NK-92 (cell line): ENCODE measurements around the gene ERCC4.

Experiments
- DNase-seq: peaks from one replicate; lab custom pipeline; 2025; ENCODE audit not compliant: unreplicated experiment; lab: John Stamatoyannopoulos, UW

The ERCC4 gene

GRCh38 chr16:13909872-13910303 lies 10.1 kb upstream of the ERCC4 start:
- DNase-seq: no peak

GRCh38 chr16:13911306-13911705 lies 8.6 kb upstream of the ERCC4 start:
- DNase-seq: no peak

- no peak for DNase-seq
These were observed 8.1 kb upstream of the ERCC4 start for GRCh38 chr16:13911871-13912270.

GRCh38 chr16:13912891-13913290 lies 7.1 kb upstream of the ERCC4 start:
- DNase-seq: no peak

DNA sequence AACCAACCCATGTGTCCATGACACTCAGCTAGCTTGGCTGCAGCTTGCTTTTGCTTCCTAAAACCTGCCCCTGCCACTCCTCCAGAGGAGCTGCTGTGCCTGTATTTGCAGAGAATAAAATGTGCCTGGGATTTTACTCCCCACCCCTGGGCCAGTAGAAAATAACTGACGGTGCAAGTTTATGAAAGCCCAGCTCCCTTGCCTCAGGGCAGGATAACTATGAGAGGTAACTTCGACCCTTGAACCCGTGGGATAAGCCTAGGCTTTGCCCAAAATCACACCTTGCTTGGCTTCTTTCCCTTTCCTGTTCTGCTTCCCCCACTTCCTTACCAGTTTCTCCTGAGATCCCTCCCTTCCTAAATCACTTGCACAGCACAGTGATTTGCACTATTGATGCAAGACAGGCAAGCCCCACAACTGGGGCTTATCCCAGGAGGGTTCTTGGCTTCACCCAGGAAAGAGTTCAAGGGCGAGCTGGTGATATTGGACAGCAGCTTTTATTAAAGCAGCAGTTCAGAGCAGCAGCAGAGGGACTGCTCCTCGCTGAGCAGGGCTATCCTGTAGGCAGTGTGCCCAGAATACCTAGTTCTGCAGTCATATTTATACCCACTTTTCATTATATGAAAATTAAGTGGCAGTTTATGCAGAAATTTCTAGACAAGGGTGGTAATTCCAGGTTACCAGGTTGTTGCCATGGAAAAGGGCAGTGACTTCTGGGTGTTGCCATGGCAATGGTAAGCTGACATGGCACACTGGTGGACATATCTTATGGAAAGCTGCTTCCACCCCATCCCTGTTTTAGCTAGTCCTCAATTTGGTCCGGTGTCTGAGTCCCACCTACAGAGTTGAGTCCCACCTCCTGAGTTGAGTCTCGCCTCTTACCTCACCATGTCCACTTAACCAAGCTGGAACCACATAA lies 6.3 kb upstream of the ERCC4 start:
- DNase-seq: no peak

DNA sequence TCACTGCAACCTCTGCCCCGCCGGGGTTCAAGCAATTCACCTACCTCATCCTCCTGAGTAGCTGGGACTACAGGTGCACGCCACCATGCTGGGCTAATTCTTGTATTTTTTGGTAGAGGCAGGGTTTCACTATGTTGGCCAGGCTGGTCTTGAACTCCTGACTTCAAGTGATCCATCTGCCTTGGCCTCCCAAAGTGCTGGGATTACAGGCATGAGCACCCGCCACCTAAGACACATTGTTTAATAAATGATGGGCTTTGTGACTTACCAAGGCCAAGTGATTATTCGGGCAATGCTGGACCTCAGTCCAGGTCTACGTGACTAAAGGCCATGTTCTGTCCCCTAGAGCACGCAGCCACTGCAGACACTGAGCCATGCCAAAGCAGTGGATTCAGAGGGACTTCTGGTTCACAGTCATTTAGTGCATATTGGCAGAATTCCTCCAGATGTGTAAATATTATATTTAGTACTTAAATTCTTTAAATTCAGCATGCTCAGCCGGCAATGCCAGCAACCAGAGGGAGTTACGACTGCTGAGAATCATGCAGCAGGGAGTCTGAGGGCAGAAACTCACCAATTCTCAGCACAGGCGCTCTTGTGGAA lies 4.8 kb upstream of the ERCC4 start:
- DNase-seq: no peak

DNA sequence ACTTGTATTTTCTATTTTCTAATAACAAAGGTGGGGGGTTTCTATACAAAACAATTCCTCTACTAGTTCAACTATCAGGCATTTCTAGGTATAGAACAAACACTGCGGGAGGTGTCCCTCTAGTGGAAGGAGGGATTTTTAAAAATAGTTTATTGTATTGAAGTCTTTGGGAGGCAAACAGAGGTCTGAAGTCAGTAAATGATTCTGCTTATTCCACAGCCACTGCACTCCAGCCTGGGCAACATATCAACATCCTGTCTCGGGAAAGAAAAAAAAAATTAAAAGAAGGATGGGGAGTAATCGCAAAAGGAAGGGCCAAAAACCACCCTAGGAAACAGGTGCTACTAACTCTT lies 648 bp upstream of the ERCC4 start:
- no peak for DNase-seq

DNA sequence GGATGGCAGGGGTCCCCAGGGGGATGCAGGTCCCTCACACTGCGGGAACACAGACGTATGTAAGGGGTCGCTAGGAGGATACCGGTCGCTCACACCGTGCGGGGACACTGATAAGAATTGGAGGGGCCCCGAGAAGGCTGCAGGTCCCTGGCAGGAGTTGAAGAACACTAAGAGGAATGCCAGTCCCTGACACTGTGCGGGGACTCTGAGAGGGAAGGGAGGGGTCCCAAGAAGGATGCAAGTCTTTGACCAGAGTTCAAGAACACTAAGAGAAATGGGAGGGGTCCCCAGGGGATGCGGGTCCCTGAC lies 510 bp downstream of the ERCC4 start:
- DNase-seq: no peak

- DNase-seq: no peak
These were observed 1.4 kb downstream of the ERCC4 start for GRCh38 chr16:13921328-13921727.

DNA sequence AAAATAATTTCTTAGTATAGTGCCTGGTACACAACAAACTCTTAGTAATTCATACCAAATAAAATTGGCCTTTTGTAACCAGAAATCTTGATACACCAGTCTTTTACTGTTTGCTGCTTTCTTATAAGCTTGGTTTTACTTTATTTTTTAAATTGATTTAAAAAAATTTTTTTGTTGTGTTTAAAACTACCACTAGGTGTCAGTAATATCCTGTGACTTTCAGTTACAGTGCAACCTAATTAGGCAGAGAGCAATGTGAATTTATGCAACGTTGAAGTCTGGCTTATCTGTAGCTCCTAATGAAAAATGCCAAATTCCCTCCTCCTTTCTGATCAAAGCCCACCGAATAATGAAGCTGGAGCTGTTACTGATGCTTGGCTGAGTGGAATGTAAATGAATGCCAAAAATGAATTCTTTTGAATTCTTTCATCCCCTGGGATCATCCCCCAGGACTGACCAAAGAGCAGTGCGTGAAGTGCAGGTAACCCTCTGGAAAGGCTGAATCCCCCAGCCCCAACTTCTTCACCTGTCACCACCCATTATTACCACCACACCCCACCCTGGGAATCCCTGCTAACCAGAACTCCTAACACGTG lies 3.8 kb downstream of the ERCC4 start:
- no peak for DNase-seq

GRCh38 chr16:13926464-13926863 lies 6.5 kb downstream of the ERCC4 start:
- DNase-seq: no peak

DNA sequence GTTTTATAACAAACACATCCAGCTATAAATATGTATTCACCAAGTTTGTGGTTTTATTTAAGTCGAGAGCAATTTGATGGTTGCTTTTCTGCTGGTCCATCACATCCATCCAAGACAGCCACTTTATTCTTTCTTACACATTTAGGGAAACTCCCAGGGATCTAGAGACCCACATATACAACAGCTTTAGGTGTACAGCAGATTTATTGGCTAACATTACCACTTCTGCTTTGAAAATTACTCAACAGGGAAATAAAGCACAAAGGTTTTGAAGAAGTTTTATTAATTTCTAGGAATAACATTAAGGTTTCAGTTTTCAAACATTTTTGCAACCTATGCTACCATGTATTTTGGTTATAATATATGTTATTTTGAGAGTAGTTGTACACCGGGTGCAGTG lies 6.9 kb downstream of the ERCC4 start:
- no peak for DNase-seq

DNA sequence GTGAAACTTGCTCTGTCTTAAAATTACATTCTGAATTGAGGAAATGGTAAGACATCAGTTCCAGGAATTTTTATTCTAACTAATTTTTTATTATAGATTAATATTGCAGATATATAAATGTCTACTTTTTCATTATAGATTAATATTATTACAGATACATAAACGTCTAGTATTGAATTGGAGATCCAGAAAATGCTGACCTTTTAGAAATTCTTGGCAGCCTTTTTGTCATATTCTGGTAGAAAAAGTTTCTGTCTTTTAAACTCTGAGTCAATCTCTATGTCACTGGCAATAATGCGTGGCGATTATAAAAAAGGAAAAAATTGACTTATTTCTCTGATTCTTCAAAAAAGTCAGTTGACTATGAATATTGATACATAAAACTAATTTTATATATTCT lies 8.7 kb downstream of the ERCC4 start:
- DNase-seq: no peak

GRCh38 chr16:13931845-13932244 lies 11.9 kb downstream of the ERCC4 start:
- DNase-seq: no peak

- DNase-seq: no peak
These were observed 15.5 kb downstream of the ERCC4 start for GRCh38 chr16:13935408-13935807.

GRCh38 chr16:13936155-13936554 lies 16.2 kb downstream of the ERCC4 start:
- DNase-seq: no peak

GRCh38 chr16:13936596-13937081 lies 16.7 kb downstream of the ERCC4 start:
- DNase-seq: no peak

DNA sequence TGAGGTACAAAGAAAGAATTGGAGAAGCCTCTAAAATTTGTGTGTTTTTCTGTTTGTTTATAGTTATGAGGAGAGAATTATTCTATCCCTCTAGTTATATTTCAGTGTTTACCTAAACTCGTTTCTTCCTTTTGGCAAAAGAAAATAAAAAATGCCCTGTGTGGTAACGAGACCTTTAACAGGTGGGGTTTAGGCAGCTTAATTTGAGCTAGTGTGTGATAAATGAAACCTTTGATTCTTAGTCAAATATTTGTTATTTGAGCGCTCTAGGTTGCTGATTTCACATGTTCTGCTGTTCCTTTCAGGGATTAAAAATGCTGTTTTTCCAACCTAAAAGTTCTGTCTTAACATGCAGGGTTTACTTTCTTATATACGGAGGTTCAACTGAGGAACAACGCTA lies 17.5 kb downstream of the ERCC4 start:
- no peak for DNase-seq

DNA sequence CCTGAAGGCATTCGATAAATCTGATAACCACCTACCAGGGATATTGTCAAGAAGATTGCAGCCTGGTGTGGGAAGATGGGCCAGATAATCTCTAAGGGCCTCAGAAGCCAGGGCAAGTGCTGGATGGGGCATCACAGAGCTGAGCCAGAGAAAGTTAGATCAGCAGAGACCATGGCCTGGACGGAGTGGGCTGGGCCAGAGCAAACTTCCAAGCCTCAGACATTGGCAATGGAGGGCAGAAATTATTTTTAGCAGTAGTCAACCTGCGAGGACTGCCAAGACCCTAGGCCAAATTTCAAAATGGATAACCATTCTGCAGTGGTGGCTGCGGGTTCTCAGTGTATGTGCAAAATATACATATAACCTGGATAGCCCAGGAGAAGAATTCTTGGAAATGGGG lies 18.5 kb downstream of the ERCC4 start:
- DNase-seq: no peak

GRCh38 chr16:13939821-13940220 lies 19.9 kb downstream of the ERCC4 start:
- DNase-seq: no peak

DNA sequence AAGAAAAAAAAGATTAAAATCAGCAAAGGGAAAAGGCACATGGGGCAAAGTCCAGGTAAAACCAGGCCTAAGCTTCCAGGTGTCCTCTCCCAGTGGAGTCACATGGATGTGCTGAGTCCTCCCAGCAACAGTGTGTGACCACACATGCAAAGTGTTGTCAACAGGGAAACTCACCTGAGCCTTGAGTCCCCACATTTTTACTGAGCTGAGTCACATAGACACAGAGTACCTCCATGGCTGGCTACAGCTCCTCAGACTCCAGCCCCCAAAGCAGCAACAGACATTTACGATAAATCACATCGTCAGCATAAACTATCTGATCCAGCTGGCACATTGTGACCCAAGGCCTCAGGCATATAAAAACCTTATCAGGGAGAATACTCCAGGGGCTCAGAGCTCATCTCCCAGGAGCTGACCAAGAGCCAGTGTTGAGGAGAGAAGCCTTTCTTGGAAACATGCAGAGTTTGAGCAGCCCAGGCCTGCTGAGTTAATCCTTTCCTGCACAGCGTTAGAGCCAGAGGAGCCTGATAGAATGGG lies 20.5 kb downstream of the ERCC4 start:
- DNase-seq: no peak

DNA sequence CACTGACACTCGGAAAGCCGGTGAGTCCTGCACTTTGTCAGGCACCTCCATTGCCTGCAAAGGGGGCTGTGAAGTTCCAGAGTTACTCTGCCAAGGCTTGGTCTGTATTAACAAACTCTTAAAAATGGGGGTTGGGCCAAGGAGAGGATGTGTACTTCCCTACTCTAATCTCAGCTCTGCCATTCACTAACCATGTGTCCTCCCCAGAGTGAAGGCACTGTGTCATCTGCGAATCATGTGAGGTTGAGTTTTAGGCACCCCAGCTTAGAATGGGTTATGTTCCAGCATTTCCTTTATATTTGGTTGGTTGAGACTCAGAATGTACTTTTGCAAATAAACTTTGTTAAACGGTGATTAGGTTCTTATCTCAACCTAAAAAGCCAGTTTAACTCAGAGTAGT lies 24.9 kb downstream of the ERCC4 start:
- no peak for DNase-seq
